Spleen (tissue), 7 donors: Measurements from ENCODE around the gene RENBP.
A peak's percentile ranks its signal among the peaks of the same experiment; 100 is the strongest.

ENCODE experiments used
- POLR2A ChIP-seq, 3 donors: fragments of 450-650 bp; IDR thresholded peaks; one replicate each; pipeline ENCODE4 v1.5.1; 2017; ENCODE audit warnings: antibody characterized with exemption in 3 of 3, mild to moderate bottlenecking in 1 of 3
- POLR2AphosphoS5 ChIP-seq, 3 donors: sonication (generic); formaldehyde crosslinking; IDR thresholded peaks; one replicate each; pipeline ENCODE4 v1.5.1; 2017; ENCODE audit warnings: antibody characterized with exemption in 3 of 3
- TF ChIP-seq, protein P1 (sequence below), 11 experiments: fragments of 200-600 bp in 7 of 11; fragments of 450-650 bp in 4 of 11; sonication (generic) in 4 of 11; IDR thresholded peaks in 8 of 11; conservative IDR thresholded peaks in 3 of 11; 1 replicate in 7 of 11; 2 replicates in 4 of 11; pipeline versions ENCODE4 v1.4.0 to v1.8.0; 2016 to 2021; ENCODE audit warnings: antibody characterized with exemption in 11 of 11, inconsistent platforms in 4 of 11, mild to moderate bottlenecking in 1 of 11
- donor health status: DM: no; HTN: no; CAD: no; lungs with moderate emphysema.
- donor health status: DM: no; HTN: no; CAD: no.
- donor health status: DM: no; HTN: no; CAD: no.

DNA sequence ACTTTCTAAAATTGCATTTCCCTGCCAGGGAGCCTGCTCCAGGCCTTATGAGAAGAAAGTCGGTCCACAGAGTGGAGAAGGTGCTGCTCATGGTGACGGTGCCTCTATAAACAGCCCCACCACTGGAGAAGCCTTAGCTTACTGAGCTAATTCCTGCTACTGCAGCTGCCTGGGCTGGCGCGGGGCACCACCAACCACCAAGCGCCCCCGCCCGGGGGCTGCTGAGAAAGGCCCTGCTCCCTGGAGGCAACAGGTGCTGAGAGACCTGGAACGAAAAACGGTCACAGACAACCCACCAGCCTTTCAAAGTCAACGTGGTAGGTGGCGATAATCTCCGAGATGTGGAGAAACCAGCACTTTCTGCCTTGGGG lies 24.3 kb upstream of the RENBP start:
- TF ChIP-seq, protein P1, sequence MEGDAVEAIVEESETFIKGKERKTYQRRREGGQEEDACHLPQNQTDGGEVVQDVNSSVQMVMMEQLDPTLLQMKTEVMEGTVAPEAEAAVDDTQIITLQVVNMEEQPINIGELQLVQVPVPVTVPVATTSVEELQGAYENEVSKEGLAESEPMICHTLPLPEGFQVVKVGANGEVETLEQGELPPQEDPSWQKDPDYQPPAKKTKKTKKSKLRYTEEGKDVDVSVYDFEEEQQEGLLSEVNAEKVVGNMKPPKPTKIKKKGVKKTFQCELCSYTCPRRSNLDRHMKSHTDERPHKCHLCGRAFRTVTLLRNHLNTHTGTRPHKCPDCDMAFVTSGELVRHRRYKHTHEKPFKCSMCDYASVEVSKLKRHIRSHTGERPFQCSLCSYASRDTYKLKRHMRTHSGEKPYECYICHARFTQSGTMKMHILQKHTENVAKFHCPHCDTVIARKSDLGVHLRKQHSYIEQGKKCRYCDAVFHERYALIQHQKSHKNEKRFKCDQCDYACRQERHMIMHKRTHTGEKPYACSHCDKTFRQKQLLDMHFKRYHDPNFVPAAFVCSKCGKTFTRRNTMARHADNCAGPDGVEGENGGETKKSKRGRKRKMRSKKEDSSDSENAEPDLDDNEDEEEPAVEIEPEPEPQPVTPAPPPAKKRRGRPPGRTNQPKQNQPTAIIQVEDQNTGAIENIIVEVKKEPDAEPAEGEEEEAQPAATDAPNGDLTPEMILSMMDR (IDR thresholded peaks at IDR 0.05 in 8 of 11, conservative IDR thresholded peaks at IDR 0.05 in 3 of 11): peak in 1 of 11 experiments; percentile 7
- TF ChIP-seq POLR2A (IDR thresholded peaks at IDR 0.05) (no peak), POLR2AphosphoS5 (IDR thresholded peaks at IDR 0.05) (peak in 2 of 3 donors; percentile 48 to 59)
